ENCODE results near the gene CNTNAP2.

The CNTNAP2 gene

DNA sequence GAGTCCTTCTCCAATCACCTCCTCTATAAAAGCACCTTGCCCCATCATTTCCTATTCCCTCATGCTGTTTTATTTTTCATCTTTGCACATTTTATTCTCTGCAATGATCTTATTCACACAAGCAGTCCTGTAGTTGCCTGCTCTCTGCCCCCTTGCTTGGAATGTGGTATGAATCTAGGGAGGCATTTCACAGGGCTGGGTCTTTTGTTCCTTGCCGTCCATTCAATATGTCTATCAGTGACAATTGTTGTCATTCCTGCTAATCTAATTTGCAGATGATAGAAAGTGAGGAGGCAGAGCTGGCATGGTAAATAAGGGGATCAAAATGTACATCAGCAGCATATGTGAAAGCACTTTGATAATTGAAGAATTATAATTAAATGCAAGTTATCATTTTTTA lies 2227.8 kb downstream of the CNTNAP2 start:
- TF ChIP-seq, protein P1, sequence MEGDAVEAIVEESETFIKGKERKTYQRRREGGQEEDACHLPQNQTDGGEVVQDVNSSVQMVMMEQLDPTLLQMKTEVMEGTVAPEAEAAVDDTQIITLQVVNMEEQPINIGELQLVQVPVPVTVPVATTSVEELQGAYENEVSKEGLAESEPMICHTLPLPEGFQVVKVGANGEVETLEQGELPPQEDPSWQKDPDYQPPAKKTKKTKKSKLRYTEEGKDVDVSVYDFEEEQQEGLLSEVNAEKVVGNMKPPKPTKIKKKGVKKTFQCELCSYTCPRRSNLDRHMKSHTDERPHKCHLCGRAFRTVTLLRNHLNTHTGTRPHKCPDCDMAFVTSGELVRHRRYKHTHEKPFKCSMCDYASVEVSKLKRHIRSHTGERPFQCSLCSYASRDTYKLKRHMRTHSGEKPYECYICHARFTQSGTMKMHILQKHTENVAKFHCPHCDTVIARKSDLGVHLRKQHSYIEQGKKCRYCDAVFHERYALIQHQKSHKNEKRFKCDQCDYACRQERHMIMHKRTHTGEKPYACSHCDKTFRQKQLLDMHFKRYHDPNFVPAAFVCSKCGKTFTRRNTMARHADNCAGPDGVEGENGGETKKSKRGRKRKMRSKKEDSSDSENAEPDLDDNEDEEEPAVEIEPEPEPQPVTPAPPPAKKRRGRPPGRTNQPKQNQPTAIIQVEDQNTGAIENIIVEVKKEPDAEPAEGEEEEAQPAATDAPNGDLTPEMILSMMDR (IDR thresholded peaks at IDR 0.05; ENCODE audit: low read depth, low read length): no peak
- H3K36me3 ChIP-seq: no peaks in the 10 kb centered on the region

DNA sequence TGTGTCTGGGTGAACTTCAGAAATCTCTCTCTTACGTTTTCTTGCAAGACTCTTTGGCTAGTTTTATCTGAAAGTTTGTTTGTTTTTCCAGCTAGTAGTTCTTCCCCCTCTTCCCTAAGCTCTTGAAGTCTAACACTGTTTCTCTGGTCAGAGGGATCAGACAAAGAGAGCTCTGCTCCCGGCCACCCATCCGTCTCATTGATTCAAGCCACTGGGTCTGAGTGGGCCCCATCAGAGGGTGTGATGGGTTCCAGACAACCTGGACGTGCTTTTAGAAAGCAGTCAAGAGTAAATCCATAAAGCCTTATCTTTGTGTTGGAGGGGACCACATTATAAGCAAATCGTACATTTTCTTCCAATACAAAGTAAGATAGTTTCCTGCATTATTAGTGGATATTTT lies 2231.4 kb downstream of the CNTNAP2 start:
- H3K4me1 ChIP-seq: no peaks in the 10 kb centered on the region
- no peak for DNase-seq
- no peak overlapping the region for H3K4me3 ChIP-seq (ENCODE audit: low read depth, low read length)
- TF ChIP-seq, protein P1 (IDR thresholded peaks at IDR 0.05; ENCODE audit: low read depth, low read length): no peak
- H3K27me3 ChIP-seq: no peaks in the 10 kb centered on the region
- no peaks in the 10 kb centered on the region for H3K36me3 ChIP-seq
- no peaks in the 10 kb centered on the region for H3K9me3 ChIP-seq

More for the DNA sequence above, 2227.8 kb downstream of the CNTNAP2 start:
- Histone ChIP-seq H3K4me1 (no peaks in the 10 kb centered on the region), H3K27me3 (peaks cover 13% of the 10 kb centered on the region), H3K9me3 (no peaks in the 10 kb centered on the region), H3K4me3 (ENCODE audit: low read depth, low read length) (no peak overlapping the region)
- no peak for DNase-seq

GRCh38 chr7:148348466-148348865 lies 2231.9 kb downstream of the CNTNAP2 start:
- DNase-seq: no peak
- no peak overlapping the region for H3K4me3 ChIP-seq (ENCODE audit: low read depth, low read length)
- no peaks in the 10 kb centered on the region for H3K27me3 ChIP-seq

GRCh38 chr7:148356303-148356702 lies 2239.7 kb downstream of the CNTNAP2 start:
- TF ChIP-seq, protein P1 (IDR thresholded peaks at IDR 0.05; ENCODE audit: low read depth, low read length): no peak

More at GRCh38 chr7:148348466-148348865, 2231.9 kb downstream of the CNTNAP2 start:
- no peaks in the 10 kb centered on the region for H3K9me3 ChIP-seq
- TF ChIP-seq, protein P1 (IDR thresholded peaks at IDR 0.05; ENCODE audit: low read depth, low read length): no peak
- no peaks in the 10 kb centered on the region for H3K36me3 ChIP-seq
- no peaks in the 10 kb centered on the region for H3K4me1 ChIP-seq

GRCh38 chr7:148362541-148362940 lies 2245.9 kb downstream of the CNTNAP2 start:
- H3K36me3 ChIP-seq: no peaks in the 10 kb centered on the region
- TF ChIP-seq, protein P1 (IDR thresholded peaks at IDR 0.05; ENCODE audit: low read depth, low read length): no peak
- H3K27me3 ChIP-seq: no peaks in the 10 kb centered on the region
- H3K4me1 ChIP-seq: no peaks in the 10 kb centered on the region
- no peak for DNase-seq
- H3K4me3 ChIP-seq (ENCODE audit: low read depth, low read length): no peak overlapping the region
- no peaks in the 10 kb centered on the region for H3K9me3 ChIP-seq

More at GRCh38 chr7:148356303-148356702, 2239.7 kb downstream of the CNTNAP2 start:
- Histone ChIP-seq H3K36me3 (no peaks in the 10 kb centered on the region), H3K4me1 (no peaks in the 10 kb centered on the region), H3K4me3 (ENCODE audit: low read depth, low read length) (no peak overlapping the region), H3K27me3 (no peaks in the 10 kb centered on the region), H3K9me3 (no peaks in the 10 kb centered on the region)
- no peak for DNase-seq

GRCh38 chr7:148367731-148368475 lies 2251.3 kb downstream of the CNTNAP2 start:
- Histone ChIP-seq H3K27me3 (no peaks in the 10 kb centered on the region), H3K9me3 (no peaks in the 10 kb centered on the region; the same call in 1 of the 2 replicates), H3K36me3 (no peaks in the 10 kb centered on the region), H3K4me3 (ENCODE audit: low read depth, low read length) (no peak overlapping the region; the same call in 1 of the 2 replicates), H3K4me1 (no peaks in the 10 kb centered on the region)
- TF ChIP-seq, protein P1 (IDR thresholded peaks at IDR 0.05; ENCODE audit: low read depth, low read length): no peak
- DNase-seq: peak; percentile 27
